ENCODE results near the gene DRG2.

DRG2 gene

DNA sequence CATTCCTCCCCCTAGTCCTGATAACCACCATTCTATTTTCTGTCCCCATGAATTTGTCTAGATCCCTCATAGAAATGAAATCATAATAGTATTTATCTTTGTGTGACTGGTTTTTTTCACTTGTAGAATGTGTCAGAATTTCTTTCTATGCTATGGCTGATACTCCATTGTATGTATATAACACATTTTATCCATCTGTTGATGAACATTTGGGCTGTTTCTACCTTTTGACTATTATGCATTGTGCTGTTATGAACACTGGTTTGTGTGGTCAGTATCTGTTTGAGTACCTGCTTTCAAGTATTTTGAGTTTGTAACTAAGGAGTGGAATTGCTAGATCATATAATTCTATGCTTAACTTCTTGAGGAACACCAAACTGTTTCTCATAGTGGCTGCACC lies 16.0 kb upstream of the DRG2 start:
- no peaks in the 10 kb centered on the region for H3K27me3 ChIP-seq (ENCODE audit: control insufficient read depth in 2 of 2, insufficient read depth in 2 of 2, low read length in 2 of 2)
- peaks cover 0 to 3% of the 10 kb centered on the region in 2 donors for H3K36me3 ChIP-seq (ENCODE audit: control insufficient read depth in 2 of 2, insufficient read depth in 2 of 2, low read length in 2 of 2)
- no peak overlapping the region for H3K27ac ChIP-seq (ENCODE audit: low read depth in 2 of 2, low read length in 2 of 2)
- H3K9ac ChIP-seq (ENCODE audit: low read depth in 1 of 2, low read length in 2 of 2): no peak overlapping the region
- H3K4me1 ChIP-seq (ENCODE audit: control insufficient read depth in 2 of 2, insufficient read depth in 2 of 2, low read length in 2 of 2): peaks cover 0 to 3% of the 10 kb centered on the region in 2 donors
- H3K4me3 ChIP-seq (ENCODE audit: low read length in 2 of 2): no peak overlapping the region
- no peaks in the 10 kb centered on the region for H3K9me3 ChIP-seq (ENCODE audit: control insufficient read depth in 2 of 2, low read length in 2 of 2)

DNA sequence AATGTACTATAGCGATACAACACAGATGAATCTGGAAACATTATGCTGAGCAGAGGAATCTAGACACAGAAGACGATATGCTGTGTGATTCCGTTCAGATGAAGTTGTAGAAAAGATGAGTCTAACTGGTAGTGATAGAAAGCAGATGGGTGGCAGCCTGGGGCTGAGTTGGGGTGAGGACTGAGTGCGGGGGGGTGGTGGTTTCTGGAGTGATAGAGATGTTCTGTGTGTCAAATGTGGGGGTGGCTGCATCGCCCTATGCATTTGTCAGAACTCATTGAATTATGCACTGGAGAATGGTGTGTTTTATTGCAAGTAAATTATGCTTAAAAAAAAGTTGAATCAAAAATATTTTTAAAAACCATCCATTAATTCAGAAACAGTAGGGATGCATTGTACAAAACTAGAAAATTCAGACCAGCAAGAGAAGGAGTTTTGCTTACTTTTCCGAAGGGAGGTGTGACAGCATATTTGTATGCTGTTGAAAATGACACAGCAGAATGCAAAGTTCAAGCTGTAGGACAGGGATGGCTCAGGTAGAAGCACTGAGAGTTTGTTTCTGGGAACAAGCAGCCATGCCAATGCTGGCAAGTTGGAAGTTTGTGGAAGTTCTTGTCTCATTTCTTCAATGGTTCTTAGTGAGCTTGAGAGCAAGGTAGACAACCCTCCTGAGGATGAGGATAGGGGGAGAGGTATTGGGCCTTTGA lies 13.0 kb upstream of the DRG2 start:
- peaks cover 0 to 3% of the 10 kb centered on the region in 2 donors for H3K4me1 ChIP-seq (ENCODE audit: control insufficient read depth in 2 of 2, insufficient read depth in 2 of 2, low read length in 2 of 2)
- H3K27ac ChIP-seq (ENCODE audit: low read depth in 2 of 2, low read length in 2 of 2): no peak overlapping the region
- H3K27me3 ChIP-seq (ENCODE audit: control insufficient read depth in 2 of 2, insufficient read depth in 2 of 2, low read length in 2 of 2): no peaks in the 10 kb centered on the region
- no peaks in the 10 kb centered on the region for H3K9me3 ChIP-seq (ENCODE audit: control insufficient read depth in 2 of 2, low read length in 2 of 2)
- no peaks in the 10 kb centered on the region for H3K36me3 ChIP-seq (ENCODE audit: control insufficient read depth in 2 of 2, insufficient read depth in 2 of 2, low read length in 2 of 2)
- H3K4me3 ChIP-seq (ENCODE audit: low read length in 2 of 2): no peak overlapping the region
- H3K9ac ChIP-seq (ENCODE audit: low read depth in 1 of 2, low read length in 2 of 2): no peak overlapping the region

DNA sequence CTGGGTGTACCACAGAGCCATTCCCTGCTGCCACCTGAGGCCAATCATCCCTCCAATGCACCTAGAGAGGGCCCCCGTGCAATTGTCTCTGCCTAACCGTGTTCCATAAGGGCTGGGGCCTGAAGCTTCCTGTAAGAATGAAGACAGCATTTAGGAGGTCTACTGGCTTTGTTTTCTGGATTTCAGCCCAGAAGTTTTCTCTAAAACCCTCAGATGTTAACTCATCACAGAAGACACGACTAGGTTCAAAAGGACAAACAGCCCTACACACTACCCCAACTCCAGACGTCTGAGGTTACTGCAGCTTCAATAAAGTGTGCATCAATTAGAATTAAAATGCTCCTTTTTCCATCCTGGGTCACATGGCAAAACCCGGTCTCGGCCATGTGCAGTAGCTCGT lies 10.8 kb upstream of the DRG2 start:
- Histone ChIP-seq H3K36me3 (ENCODE audit: control insufficient read depth in 2 of 2, insufficient read depth in 2 of 2, low read length in 2 of 2) (no peaks in the 10 kb centered on the region), H3K4me1 (ENCODE audit: control insufficient read depth in 2 of 2, insufficient read depth in 2 of 2, low read length in 2 of 2) (no peaks in the 10 kb centered on the region), H3K27ac (ENCODE audit: low read depth in 2 of 2, low read length in 2 of 2) (no peak overlapping the region), H3K9me3 (ENCODE audit: control insufficient read depth in 2 of 2, low read length in 2 of 2) (no peaks in the 10 kb centered on the region), H3K4me3 (ENCODE audit: low read length in 2 of 2) (no peak overlapping the region), H3K9ac (ENCODE audit: low read depth in 1 of 2, low read length in 2 of 2) (no peak overlapping the region), H3K27me3 (ENCODE audit: control insufficient read depth in 2 of 2, insufficient read depth in 2 of 2, low read length in 2 of 2) (no peaks in the 10 kb centered on the region)

DNA sequence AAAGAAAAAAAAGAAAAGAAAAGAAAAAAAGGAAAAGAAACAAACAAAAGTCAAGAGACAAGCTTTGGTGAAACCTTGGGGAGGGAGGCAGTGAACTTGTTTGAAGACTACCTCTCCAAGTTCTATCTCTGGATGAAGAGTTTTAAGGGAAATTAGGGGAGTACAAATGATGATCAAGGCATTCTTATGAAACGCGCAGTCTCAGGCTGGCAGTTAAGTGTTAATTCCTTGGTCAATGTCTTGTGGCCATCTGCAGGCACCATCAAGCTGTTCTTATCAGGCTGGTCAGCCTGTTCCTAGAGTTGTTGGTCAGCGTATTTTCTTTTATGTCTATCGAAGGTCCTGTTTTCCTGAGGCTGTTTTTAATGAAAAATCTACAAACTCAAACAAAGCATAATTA lies 8.2 kb upstream of the DRG2 start:
- Histone ChIP-seq H3K9me3 (ENCODE audit: control insufficient read depth in 2 of 2, low read length in 2 of 2) (no peaks in the 10 kb centered on the region), H3K36me3 (ENCODE audit: control insufficient read depth in 2 of 2, insufficient read depth in 2 of 2, low read length in 2 of 2) (no peaks in the 10 kb centered on the region), H3K27ac (ENCODE audit: low read depth in 2 of 2, low read length in 2 of 2) (no peak overlapping the region), H3K27me3 (ENCODE audit: control insufficient read depth in 2 of 2, insufficient read depth in 2 of 2, low read length in 2 of 2) (no peaks in the 10 kb centered on the region), H3K9ac (ENCODE audit: low read depth in 1 of 2, low read length in 2 of 2) (no peak overlapping the region), H3K4me3 (ENCODE audit: low read length in 2 of 2) (no peak overlapping the region), H3K4me1 (ENCODE audit: control insufficient read depth in 2 of 2, insufficient read depth in 2 of 2, low read length in 2 of 2) (no peaks in the 10 kb centered on the region)

DNA sequence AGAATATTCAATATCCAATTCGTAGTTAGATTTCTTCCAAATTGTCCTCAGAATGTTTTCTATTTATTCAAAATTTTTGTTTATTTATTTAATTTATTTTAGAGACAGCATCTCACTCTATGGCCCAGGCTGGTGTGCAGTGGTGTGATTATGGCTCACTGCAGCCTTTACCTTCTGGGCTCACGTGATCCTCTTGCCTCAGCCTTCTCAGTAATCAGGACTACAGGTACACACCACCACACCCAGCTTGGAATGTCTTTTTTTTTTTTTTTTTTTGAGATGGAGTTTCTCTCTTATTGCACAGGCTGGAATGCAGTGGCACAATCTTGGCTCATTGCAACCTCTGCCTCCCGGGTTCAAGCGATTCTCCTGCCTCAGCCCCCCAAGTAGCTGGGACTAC lies 3.5 kb upstream of the DRG2 start:
- Histone ChIP-seq H3K4me3 (ENCODE audit: low read length in 2 of 2) (no peak overlapping the region), H3K27ac (ENCODE audit: low read depth in 2 of 2, low read length in 2 of 2) (no peak overlapping the region), H3K9me3 (ENCODE audit: control insufficient read depth in 2 of 2, low read length in 2 of 2) (no peaks in the 10 kb centered on the region), H3K27me3 (ENCODE audit: control insufficient read depth in 2 of 2, insufficient read depth in 2 of 2, low read length in 2 of 2) (no peaks in the 10 kb centered on the region), H3K36me3 (ENCODE audit: control insufficient read depth in 2 of 2, insufficient read depth in 2 of 2, low read length in 2 of 2) (no peaks in the 10 kb centered on the region), H3K9ac (ENCODE audit: low read depth in 1 of 2, low read length in 2 of 2) (no peak overlapping the region), H3K4me1 (ENCODE audit: control insufficient read depth in 2 of 2, insufficient read depth in 2 of 2, low read length in 2 of 2) (peaks cover 9 to 13% of the 10 kb centered on the region in 2 donors)

DNA sequence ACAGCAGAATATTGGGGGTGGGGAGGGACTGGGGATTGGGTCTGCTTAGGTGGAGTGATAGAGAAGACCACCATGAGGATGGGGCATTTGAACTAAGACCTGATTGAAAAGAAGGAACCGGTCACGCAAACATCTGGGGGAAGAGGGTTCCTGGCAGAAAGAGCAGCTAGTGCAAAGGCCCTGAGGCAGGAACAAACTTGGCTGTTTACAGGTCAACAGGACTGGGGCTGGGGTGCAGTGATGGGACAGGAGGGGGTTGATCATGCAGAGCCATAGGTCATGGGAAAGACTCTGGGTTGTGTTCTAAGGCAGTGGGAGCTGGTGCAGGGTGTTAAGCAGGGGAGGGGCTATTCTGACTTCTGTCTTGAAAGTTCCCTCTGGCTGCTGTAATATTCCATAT lies 1.9 kb downstream of the DRG2 start:
- Histone ChIP-seq H3K27ac (ENCODE audit: low read depth in 2 of 2, low read length in 2 of 2) (no peak overlapping the region), H3K4me1 (ENCODE audit: control insufficient read depth in 2 of 2, insufficient read depth in 2 of 2, low read length in 2 of 2) (peaks cover 9 to 13% of the 10 kb centered on the region in 2 donors), H3K4me3 (ENCODE audit: low read length in 2 of 2) (no peak overlapping the region), H3K36me3 (ENCODE audit: control insufficient read depth in 2 of 2, insufficient read depth in 2 of 2, low read length in 2 of 2) (peaks cover 10 to 14% of the 10 kb centered on the region in 2 donors), H3K27me3 (ENCODE audit: control insufficient read depth in 2 of 2, insufficient read depth in 2 of 2, low read length in 2 of 2) (no peaks in the 10 kb centered on the region), H3K9ac (ENCODE audit: low read depth in 1 of 2, low read length in 2 of 2) (no peak overlapping the region), H3K9me3 (ENCODE audit: control insufficient read depth in 2 of 2, low read length in 2 of 2) (no peaks in the 10 kb centered on the region)

DNA sequence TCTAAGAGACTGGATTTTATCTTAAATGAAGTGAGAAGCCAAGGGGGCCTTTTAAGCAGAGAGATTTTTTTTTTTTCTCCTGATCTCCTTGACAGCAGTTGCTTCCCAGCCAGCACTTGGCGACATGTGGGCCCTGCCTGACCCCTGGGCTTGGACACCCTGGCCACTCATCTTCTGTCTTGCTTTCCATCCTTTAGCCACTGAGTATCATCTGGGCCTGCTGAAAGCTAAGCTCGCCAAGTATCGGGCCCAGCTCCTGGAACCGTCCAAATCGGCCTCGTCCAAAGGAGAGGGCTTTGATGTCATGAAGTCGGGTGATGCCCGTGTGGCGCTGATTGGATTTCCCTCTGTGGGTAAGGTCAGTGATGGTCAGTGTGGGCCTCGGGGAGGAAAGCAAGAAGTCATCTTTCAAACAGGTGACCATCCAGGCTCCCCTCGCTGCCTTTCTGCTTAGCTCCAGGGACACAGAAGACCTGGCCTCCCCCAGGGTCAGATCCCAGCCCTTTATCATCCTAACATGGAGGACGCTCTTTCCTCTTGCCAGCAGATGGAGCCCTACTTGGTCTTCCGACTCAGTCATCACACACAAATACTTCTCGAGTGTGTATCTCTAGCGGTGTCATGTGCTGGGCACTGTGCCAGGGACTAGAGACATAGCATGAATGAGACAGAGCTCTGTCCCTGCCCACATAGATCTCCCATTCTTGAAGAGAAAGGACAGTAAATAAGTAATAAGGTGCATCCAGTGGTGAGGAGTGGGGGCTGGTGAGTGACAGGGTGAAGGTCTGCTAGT lies 6.1 kb downstream of the DRG2 start:
- H3K27ac ChIP-seq (ENCODE audit: low read depth in 2 of 2, low read length in 2 of 2): no peak overlapping the region
- H3K36me3 ChIP-seq (ENCODE audit: control insufficient read depth in 2 of 2, insufficient read depth in 2 of 2, low read length in 2 of 2): peaks cover 38 to 41% of the 10 kb centered on the region in 2 donors
- no peaks in the 10 kb centered on the region for H3K9me3 ChIP-seq (ENCODE audit: control insufficient read depth in 2 of 2, low read length in 2 of 2)
- H3K27me3 ChIP-seq (ENCODE audit: control insufficient read depth in 2 of 2, insufficient read depth in 2 of 2, low read length in 2 of 2): no peaks in the 10 kb centered on the region
- peaks cover under 1 to 1% of the 10 kb centered on the region in 2 donors for H3K4me1 ChIP-seq (ENCODE audit: control insufficient read depth in 2 of 2, insufficient read depth in 2 of 2, low read length in 2 of 2)
- H3K4me3 ChIP-seq (ENCODE audit: low read length in 2 of 2): no peak overlapping the region
- H3K9ac ChIP-seq (ENCODE audit: low read depth in 1 of 2, low read length in 2 of 2): no peak overlapping the region

DNA sequence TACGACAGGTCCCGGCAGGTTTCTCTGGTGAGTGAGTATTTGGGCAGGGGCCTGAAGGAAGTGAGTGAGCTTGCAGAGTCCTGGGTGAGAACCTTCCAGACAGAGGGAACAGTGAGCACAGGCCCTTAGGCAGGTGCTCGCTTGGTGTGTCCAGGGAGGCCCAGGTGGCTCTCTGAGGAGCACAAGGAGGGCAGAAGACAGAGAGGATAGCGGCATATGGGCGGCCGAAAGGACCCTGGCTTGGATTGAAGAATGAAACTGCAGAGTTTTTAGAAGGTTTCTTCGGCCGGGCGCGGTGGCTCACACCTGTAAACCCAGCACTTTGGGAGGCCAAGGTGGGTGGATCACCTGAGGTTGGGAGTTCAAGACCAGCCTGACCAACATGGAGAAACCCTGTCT lies 6.7 kb downstream of the DRG2 start:
- H3K4me1 ChIP-seq (ENCODE audit: control insufficient read depth in 2 of 2, insufficient read depth in 2 of 2, low read length in 2 of 2): no peaks in the 10 kb centered on the region
- peaks cover 43 to 47% of the 10 kb centered on the region in 2 donors for H3K36me3 ChIP-seq (ENCODE audit: control insufficient read depth in 2 of 2, insufficient read depth in 2 of 2, low read length in 2 of 2)
- H3K9me3 ChIP-seq (ENCODE audit: control insufficient read depth in 2 of 2, low read length in 2 of 2): no peaks in the 10 kb centered on the region
- no peaks in the 10 kb centered on the region for H3K27me3 ChIP-seq (ENCODE audit: control insufficient read depth in 2 of 2, insufficient read depth in 2 of 2, low read length in 2 of 2)
- no peak overlapping the region for H3K27ac ChIP-seq (ENCODE audit: low read depth in 2 of 2, low read length in 2 of 2)
- H3K4me3 ChIP-seq (ENCODE audit: low read length in 2 of 2): no peak overlapping the region
- H3K9ac ChIP-seq (ENCODE audit: low read depth in 1 of 2, low read length in 2 of 2): no peak overlapping the region

DNA sequence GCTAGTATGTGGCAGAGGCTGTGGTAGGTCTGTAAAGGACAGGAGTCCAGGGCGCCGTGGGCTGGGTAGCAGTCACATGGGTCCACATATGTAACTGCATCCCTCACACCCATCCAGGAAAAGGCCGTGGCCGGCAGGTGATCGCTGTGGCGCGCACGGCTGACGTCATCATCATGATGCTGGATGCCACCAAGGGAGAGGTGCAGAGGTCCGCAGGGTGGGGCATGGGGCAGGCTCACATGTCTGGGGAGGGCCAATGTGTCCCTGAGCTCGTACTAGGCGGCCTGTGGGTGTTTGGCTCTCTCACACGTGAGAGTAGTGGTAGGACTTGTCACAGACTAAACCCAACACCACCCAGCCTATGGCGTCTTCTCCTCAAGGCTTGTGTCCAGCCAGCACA lies 11.8 kb downstream of the DRG2 start:
- Histone ChIP-seq H3K36me3 (ENCODE audit: control insufficient read depth in 2 of 2, insufficient read depth in 2 of 2, low read length in 2 of 2) (peaks cover 51 to 64% of the 10 kb centered on the region in 2 donors), H3K4me3 (ENCODE audit: low read length in 2 of 2) (no peak overlapping the region), H3K9me3 (ENCODE audit: control insufficient read depth in 2 of 2, low read length in 2 of 2) (no peaks in the 10 kb centered on the region), H3K27me3 (ENCODE audit: control insufficient read depth in 2 of 2, insufficient read depth in 2 of 2, low read length in 2 of 2) (no peaks in the 10 kb centered on the region), H3K9ac (ENCODE audit: low read depth in 1 of 2, low read length in 2 of 2) (no peak overlapping the region), H3K27ac (ENCODE audit: low read depth in 2 of 2, low read length in 2 of 2) (no peak overlapping the region), H3K4me1 (ENCODE audit: control insufficient read depth in 2 of 2, insufficient read depth in 2 of 2, low read length in 2 of 2) (no peaks in the 10 kb centered on the region)

DNA sequence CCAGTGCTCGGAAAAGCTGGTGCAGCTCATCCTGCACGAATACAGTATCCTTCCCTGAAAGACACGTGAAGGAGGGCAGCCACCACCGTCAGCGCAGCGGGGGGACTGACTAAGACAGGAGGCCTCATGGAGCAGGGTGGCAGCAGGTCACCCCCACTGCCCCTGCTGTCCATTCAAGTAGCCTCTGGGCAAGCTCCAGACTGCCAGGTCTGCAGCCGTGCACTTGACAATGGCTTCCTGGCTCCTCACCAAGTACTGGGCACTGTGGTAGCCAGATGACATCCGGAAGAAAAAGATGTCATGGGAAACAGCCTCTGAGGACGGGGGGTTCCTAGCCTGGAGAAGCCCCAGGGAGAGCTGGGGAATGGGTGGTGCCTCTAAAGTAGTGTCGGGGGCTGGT lies 12.9 kb downstream of the DRG2 start:
- Histone ChIP-seq H3K36me3 (ENCODE audit: control insufficient read depth in 2 of 2, insufficient read depth in 2 of 2, low read length in 2 of 2) (peaks cover 51 to 68% of the 10 kb centered on the region in 2 donors), H3K27me3 (ENCODE audit: control insufficient read depth in 2 of 2, insufficient read depth in 2 of 2, low read length in 2 of 2) (no peaks in the 10 kb centered on the region), H3K9me3 (ENCODE audit: control insufficient read depth in 2 of 2, low read length in 2 of 2) (no peaks in the 10 kb centered on the region), H3K9ac (ENCODE audit: low read depth in 1 of 2, low read length in 2 of 2) (no peak overlapping the region), H3K4me1 (ENCODE audit: control insufficient read depth in 2 of 2, insufficient read depth in 2 of 2, low read length in 2 of 2) (no peaks in the 10 kb centered on the region), H3K4me3 (ENCODE audit: low read length in 2 of 2) (no peak overlapping the region), H3K27ac (ENCODE audit: low read depth in 2 of 2, low read length in 2 of 2) (no peak overlapping the region)
